Measurements from ENCODE around the gene RYR2. TPM values are rescaled to one million over a fixed set of nuclear protein-coding genes. Genes with fewer than 3 reads are reported as not detected.

Gene RYR2
- total RNA-seq, 1 donor = not detected

GRCh38 chr1:237528545-237528944 is 486.6 kb downstream of the RYR2 start:
- TF ChIP-seq CTCF (IDR thresholded peaks at IDR 0.05; ENCODE audit: insufficient read depth, low read length) = no peak
- H3K4me3 ChIP-seq (ENCODE audit: low read depth, low read length) = no peak overlapping the region
- DNase-seq (ENCODE audit: low read depth) = no peak

- no peak overlapping the region for H3K4me3 ChIP-seq (ENCODE audit: low read depth, low read length)
- DNase-seq (ENCODE audit: low read depth) = no peak
- no peak for TF ChIP-seq CTCF (IDR thresholded peaks at IDR 0.05; ENCODE audit: insufficient read depth, low read length)
Measured at GRCh38 chr1:237539055-237539454, 497.1 kb downstream of the RYR2 start.

- no peak for DNase-seq (ENCODE audit: low read depth)
- no peak for TF ChIP-seq CTCF (IDR thresholded peaks at IDR 0.05; ENCODE audit: insufficient read depth, low read length)
- no peak overlapping the region for H3K4me3 ChIP-seq (ENCODE audit: low read depth, low read length)
Measured at GRCh38 chr1:237542525-237543418, 500.8 kb downstream of the RYR2 start.

GRCh38 chr1:237553078-237553477 is 511.1 kb downstream of the RYR2 start:
- TF ChIP-seq CTCF (IDR thresholded peaks at IDR 0.05; ENCODE audit: insufficient read depth, low read length) = no peak

GRCh38 chr1:237556911-237557310 is 514.9 kb downstream of the RYR2 start:
- no peak overlapping the region for H3K4me3 ChIP-seq (ENCODE audit: low read depth, low read length)
- no peak for DNase-seq (ENCODE audit: low read depth)
- no peak for TF ChIP-seq CTCF (IDR thresholded peaks at IDR 0.05; ENCODE audit: insufficient read depth, low read length)

More at GRCh38 chr1:237553078-237553477, 511.1 kb downstream of the RYR2 start:
- H3K4me3 ChIP-seq (ENCODE audit: low read depth, low read length) = no peak overlapping the region
- no peak for DNase-seq (ENCODE audit: low read depth)

- peak; percentile 41 for TF ChIP-seq CTCF (IDR thresholded peaks at IDR 0.05; ENCODE audit: insufficient read depth, low read length)
- DNase-seq (ENCODE audit: low read depth) = peak; percentile 61
- H3K4me3 ChIP-seq (ENCODE audit: low read depth, low read length) = no peak overlapping the region
Measured at GRCh38 chr1:237562242-237562823, 520.3 kb downstream of the RYR2 start.

Measured in fibroblast of the aortic adventitia (primary cell).